Stimulated activated CD8-positive, alpha-beta memory T cell treated with anti-CD3 and anti-CD28 coated beads, Interleukin-4, amount 100 ng/mL, for 4 hours (primary cell): ENCODE data around the gene CNOT1.
A peak's percentile ranks its signal among the peaks of the same experiment; 100 is the strongest.

ENCODE experiments used
- DNase-seq, 2 donors: peaks; one replicate each; pipeline ENCODE4 v3.0.0-alpha.2; 2020; ENCODE audit warnings: low read depth in 2 of 2, low spot score in 1 of 2

Gene CNOT1

DNA sequence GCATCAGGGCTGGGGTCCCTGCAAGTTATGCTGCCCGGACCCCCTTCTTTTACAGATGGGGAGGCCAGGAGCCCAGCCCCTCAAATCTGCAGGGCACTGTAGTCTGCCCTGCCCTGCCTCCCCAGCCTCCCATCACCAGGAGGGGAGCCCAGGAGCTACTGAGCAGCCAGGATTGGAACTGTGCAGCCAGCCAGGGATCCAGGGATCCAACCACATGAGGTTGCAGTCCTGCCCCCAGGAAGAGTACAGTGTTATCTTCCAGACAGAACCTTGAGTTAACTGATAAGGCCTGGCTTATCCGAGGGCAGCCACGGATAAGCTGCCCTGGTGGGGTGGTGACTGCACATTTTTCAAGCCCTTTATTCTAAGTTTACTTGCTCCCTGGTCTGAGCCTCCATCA lies 141.1 kb downstream of the CNOT1 start:
- no peak for DNase-seq

DNA sequence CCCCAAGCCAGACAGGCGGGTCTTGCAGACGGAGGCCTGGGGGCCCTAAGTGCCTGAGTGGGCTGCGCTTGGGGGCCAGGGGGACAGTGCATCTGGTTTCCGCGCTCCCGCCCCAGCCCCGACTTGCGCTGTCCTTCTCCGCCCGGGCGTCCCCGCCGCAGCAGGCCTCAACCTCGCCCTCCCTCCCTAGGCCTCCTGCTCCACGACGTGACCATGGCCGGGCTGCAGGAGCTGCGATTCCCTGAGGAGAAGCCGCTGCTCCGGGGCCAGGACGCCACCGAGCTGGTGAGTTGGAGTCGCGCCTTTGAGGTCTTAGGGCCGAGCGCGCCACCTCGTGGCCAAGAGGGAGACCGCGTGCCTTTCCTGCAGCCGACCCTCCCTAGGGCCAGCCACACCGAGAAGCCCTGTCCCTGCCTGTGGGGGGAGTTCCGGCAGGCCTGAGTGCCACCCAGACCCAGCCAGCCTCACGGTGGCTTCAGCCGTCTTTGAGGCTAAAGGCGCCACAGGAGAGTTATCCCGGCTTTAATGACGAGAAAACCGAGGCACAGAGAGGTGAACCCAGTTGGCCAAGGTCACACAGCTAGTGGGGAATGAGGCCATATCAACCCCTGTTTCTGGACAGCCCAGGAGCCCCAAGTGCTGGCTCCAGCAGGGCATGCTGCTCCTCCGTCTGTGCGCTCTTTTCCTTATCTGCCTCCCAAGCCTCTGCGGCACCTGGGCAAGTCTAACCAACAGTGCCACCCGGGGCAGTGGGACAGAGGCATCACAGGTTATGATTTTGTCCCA lies 141.9 kb downstream of the CNOT1 start:
- DNase-seq = peak; percentile 34 to 48

DNA sequence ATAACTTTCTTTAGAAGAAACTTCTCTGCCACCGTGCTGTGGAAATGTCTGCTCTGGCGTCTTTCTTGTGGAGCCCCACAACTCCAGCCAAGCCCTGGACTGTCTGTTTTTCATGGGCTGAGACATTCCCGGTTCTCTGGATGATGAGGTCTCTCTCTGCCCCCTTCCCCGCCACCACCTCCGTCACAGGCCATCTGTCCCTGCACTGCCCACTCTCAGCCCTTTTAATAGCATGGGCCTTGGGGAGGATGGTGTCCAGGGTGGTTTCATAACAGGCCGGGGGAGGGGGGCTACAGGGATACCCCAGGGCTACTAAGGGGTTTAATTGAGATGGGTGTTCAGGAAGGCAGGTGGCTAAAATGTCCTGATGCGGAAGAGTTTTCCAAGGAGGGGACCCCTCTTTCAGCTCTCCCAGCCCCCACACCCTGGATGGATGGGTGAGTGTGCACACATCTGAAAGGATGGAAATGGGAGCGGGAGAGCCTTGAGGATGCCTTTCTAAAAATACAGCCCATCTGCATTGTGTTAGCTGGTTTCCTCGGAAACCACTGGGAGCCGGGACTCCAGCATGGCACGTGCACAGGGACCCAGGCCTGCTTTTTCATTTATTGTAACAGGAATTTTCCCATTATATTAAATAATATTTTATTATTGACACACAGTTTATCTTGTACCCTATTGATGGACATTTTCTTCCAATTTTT lies 144.3 kb downstream of the CNOT1 start:
- no peak for DNase-seq

DNA sequence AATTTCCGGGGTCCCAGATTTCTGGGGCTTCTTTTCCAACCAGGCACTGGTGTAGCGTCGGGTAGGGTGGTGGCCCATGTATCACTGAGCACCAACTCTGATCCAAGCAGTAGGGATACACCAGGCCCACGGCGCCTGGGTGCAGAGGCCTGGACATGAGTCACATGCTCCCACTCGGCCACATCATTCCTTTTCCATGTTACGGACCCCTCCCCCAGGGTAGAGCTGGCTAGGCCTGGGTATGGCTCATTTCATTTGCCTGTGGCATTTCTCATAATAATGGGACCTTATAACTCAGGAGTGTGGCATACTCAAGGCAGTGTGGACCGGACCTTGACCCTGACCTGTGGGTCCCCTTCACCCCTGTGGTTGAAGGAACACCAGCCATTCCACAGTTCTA lies 147.7 kb downstream of the CNOT1 start:
- no peak for DNase-seq

DNA sequence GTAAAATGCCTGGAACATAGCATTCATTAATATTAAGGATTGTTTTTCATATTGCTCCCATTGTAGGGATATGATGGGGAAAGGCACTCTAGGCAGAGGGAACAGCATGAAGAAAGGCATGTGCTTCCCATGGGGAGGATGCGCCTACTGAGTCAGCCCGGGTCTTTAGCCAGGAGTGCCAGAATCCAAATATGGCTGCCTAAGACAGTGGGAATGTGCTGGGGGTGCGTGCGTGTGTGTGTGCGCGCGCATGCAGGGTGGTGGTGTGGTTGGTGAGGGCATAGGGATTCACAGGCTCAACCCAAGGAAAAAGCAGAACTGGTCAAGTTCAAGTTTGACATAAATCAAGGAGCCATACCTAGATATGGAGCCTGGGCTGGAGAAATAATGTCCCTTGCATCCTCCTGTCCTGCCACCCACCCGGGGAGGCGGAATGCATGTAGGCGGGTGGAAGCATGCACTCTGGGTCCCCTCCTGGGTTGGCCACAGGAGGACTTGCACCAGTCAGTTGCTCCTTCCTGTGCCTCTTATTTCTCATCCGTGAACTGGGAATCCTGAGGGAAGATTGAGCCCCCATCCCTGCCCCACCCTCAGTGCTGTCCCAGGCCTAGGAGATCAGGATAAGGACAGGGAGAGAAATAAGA lies 148.3 kb downstream of the CNOT1 start:
- no peak for DNase-seq

DNA sequence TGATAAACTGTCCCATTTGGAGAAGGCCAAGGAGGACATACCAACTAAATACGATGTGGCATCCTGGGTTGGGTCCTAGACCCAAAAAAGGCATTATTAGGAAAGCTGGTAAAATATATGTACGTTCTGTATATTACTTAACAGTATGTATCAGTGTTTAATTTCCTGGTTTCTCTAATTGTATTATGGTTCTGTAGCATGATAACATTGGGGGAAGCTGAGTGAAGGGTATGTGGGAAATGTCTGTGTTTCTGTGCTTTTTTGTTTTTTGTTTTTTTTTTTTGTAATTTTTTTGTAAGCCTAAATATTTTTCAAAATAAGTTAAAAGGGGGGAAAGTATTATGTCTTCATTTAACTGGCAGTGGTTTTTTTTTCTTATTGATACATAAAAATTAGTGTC lies 151.2 kb downstream of the CNOT1 start:
- no peak for DNase-seq

DNA sequence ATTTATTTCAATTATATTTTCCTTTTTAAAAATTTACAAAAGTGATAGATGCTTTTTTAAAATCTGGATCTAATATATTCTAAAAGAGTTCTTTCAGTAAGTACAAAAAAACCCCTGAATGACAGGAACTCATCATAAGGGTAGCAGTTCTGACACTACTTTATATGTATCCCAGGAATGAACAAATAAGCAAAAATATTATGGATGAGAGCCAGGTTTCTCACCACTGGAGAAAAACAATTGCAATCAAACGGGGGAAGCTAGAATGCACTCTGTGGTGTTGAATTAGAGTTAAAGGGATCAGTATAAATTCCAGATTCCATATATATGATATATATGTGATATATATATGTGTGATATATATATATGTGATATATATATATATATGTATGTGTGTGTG lies 152.8 kb downstream of the CNOT1 start:
- DNase-seq = no peak

DNA sequence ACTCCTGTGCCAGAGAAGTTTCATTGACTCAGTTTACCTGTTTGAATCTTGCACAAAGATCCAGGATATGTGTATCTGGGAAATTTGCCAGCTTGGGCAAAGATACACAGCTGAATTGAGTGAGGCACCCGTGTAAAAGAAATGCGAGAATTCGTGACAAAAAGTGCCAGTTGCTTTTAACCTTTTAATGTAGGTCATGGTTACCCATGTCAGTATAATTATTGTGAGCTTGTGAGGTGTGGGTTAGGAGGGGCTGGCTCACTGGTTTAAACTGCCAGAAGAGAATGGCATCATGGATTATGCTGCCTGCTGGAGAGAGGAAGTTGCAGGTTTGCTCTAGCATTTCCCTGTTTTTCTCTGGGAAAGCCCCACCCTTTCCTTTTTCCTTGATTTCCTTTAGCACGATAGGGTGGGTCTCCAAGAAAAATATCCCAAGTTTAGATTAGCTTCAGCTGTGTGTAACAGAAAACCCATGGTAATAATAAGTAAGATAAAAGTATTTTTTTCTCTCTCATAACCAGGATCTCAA lies 154.5 kb downstream of the CNOT1 start:
- DNase-seq = no peak

DNA sequence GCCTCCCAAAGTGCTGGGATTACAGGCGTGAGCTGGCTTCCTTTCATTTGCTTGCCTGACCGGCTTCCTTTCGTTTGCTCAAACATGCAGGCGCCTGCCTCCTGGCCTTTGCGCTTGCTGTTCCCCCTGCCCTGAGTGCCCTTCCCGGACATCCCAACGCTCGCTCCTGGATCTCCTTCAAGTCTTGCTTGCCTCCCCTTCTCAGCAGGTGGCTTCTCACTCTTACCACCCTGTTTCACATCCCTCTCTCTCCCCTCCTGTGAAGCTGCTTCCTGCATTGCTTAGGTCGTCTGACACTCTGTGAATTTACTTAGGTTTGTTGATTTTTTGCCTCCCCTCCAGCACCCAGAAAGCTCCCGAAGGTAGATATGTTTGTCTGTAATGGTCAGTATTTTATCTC lies 155.3 kb downstream of the CNOT1 start:
- DNase-seq = no peak

DNA sequence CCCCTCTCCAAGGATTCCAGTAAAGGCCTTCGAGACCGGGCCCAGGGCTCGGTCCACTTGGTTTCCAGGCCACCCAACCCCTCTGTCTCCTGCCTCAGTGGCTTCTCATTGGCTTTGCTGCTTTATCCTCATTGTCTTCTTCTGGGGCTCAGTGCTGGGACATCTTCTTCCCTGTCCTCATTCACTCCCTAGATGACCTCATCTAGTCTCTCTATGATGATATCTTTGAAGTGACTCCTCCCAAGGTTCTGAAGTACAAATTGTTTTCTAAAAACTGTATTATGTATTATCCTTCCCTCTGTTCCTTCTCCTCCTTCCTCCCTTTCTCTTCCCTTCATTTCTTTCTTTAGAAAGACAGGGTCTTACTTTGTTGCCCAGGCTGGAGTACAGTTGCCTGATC lies 156.8 kb downstream of the CNOT1 start:
- DNase-seq = no peak

DNA sequence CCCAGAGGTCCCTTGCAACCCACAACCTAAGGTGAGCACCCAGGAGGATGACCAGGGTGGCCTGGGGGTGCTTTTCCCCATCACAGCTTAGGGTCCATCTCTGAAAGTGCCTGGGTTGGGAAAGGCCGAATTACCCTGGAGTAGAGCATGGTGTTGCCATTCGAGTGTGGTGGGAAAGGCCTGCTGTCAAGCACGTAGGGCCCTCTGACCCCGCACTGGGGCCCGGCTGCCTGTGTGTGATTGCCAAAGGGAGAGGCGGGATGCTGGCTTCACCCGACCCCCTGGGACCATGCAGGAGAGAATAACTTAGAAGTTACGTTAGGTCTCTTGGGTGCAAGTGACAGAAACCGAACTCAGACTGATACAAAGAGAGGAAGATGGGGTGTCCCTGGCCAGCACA lies 157.4 kb downstream of the CNOT1 start:
- no peak for DNase-seq

DNA sequence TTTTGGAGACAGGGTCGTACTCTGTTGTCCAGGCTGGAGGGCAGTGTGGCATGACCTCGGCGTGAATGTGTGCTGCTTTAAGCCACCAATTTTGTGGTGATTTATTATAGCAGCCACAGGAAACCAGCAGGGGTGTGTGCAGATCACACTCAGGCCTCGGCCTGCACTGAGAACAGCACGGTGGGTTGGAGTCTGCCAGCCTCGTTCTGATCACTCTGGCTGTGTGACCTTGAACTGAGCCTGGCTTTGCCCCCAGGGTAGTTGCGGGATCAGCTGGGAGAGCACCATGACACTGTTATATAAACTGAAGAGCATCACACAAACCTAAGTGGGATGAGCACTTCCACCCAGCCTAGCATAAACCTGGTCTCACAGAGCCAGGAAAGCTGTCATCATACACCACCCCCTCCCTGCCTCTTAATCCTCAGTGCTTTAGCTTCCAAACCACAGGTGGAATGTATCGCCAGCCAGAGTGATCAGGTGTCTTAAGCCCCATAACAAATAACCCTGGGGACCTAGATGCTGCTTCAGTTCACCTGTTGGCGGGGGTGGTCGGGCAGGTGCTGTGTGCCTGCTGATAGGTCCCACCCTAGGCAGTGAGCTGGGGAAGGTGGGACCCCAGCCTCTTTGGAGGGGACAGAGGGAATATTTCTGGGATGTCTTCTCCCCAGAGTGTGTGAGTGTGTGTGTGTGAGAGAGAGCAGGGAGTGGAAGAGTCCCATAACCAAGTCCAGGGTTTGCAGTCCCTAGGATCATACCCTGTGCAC lies 158.2 kb downstream of the CNOT1 start:
- no peak for DNase-seq
